ENCODE measurements around the gene SLX4IP.

The SLX4IP gene

DNA sequence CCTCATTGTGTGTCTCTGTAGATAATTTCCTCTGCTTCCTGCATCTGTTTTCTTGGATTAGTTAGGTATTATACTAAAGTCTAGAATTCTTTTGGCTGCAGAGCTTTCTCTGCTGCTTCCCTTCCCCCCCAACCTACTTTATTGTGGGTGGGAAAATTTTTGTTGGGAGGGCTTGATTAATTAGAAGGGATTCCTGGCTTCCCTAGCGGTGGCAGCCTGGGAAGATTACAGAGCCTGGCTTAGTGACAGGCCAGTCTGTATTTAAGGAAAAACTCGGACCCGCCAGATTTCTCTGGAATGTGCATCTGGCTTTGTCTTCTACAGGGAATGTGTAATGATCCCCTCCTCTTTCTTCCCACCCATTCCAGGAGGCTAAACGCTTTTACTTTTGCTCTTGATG, 31.2 kb downstream of the SLX4IP start:
- no peak for TF ChIP-seq CTCF (IDR thresholded peaks at IDR 0.05; ENCODE audit: low read depth, low read length, missing control alignments)
- DNase-seq = no peak
- Histone ChIP-seq H3K27me3 (replicated peaks) (no peaks in the 10 kb centered on the region), H3K27ac (no peak overlapping the region), H3K36me3 (replicated peaks) (no peaks in the 10 kb centered on the region), H3K4me3 (ENCODE audit: low read depth, low read length) (no peak overlapping the region)
- in situ Hi-C loops (cut with HindIII; ENCODE audit: low pct_ligation_motif_present, low sequenced_read_pairs) = no loop called here

DNA sequence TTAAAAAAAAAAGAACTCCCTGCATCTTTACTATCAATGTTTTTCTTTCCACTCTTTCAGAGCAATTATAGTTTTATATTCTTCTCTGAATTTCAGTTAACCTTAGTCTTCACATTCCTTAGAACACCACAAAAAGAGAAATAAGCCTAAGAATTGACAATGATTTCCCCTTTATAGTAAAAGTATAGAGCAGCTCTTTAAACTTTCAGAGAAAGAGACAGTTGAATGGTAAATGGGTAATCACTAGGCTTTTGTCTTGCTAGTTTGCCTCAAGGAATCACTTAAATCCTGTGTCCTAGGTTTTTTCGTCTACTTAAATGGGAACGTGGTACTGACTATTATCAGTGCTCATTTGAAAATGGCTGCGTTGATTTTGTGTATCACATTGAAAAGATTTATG, 31.8 kb downstream of the SLX4IP start:
- H3K4me3 ChIP-seq (ENCODE audit: low read depth, low read length) = no peak overlapping the region
- H3K27ac ChIP-seq = no peak overlapping the region
- in situ Hi-C loops (cut with HindIII; ENCODE audit: low pct_ligation_motif_present, low sequenced_read_pairs) = no loop called here
- DNase-seq = no peak
- no peak for TF ChIP-seq CTCF (IDR thresholded peaks at IDR 0.05; ENCODE audit: low read depth, low read length, missing control alignments)
- no peaks in the 10 kb centered on the region for H3K27me3 ChIP-seq (replicated peaks)
- no peaks in the 10 kb centered on the region for H3K36me3 ChIP-seq (replicated peaks)

- no peak for TF ChIP-seq CTCF (IDR thresholded peaks at IDR 0.05; ENCODE audit: low read depth, low read length, missing control alignments)
- in situ Hi-C loops (cut with HindIII; ENCODE audit: low pct_ligation_motif_present, low sequenced_read_pairs) = no loop called here
- Histone ChIP-seq H3K4me3 (ENCODE audit: low read depth, low read length) (no peak overlapping the region), H3K27ac (no peak overlapping the region), H3K36me3 (replicated peaks) (no peaks in the 10 kb centered on the region), H3K27me3 (replicated peaks) (no peaks in the 10 kb centered on the region)
- peak; percentile 31 for DNase-seq
Measured at GRCh38 chr20:10467681-10468339, 32.7 kb downstream of the SLX4IP start.

DNA sequence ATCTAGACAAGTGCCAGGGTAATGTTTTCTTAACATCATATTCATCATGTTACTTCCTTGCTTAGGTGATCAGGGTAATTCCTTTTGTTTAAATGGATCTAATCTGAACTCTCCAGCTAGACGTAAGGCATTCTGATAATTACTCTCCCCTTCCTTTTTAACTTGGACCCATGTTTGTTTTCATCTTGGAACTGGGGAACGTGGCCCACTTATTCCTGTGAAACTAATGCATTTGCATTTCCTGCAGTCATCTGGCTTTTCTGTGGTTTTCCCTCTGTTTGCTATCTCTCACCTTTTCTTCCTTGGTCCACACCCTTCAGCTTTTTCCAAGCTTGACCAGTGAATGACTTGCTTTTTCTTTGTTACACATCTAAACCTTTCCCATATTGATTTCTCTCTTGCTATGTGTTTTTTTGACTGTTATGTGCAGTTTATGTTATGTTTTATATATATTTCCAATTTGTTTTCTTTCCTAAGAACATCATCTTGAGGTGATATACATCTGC, 33.3 kb downstream of the SLX4IP start:
- Histone ChIP-seq H3K27ac (no peak overlapping the region), H3K36me3 (replicated peaks) (no peaks in the 10 kb centered on the region), H3K27me3 (replicated peaks) (no peaks in the 10 kb centered on the region), H3K4me3 (ENCODE audit: low read depth, low read length) (no peak overlapping the region)
- TF ChIP-seq CTCF (IDR thresholded peaks at IDR 0.05; ENCODE audit: low read depth, low read length, missing control alignments) = no peak
- in situ Hi-C loops (cut with HindIII; ENCODE audit: low pct_ligation_motif_present, low sequenced_read_pairs) = no loop called here
- no peak for DNase-seq

DNA sequence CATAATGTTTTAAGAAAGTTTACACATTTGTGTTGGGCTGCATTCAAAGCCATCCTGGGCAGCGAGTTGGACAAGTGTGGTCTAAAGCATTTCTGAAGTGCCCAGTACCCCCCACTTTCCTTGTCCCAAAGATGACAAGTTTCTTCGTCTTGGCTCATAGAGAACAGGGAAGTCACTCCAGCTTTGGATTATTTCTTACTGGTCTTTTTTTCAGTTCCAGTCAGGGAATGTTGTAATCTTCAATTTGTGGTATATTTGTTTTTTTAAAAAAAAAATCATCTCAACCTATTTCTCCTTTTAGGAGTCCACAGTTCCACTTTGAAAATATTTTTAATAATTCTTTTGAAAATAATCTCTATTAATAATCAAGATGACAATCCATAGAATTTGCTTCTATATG, 34.0 kb downstream of the SLX4IP start:
- H3K36me3 ChIP-seq (replicated peaks) = no peaks in the 10 kb centered on the region
- H3K27me3 ChIP-seq (replicated peaks) = no peaks in the 10 kb centered on the region
- no peak for TF ChIP-seq CTCF (IDR thresholded peaks at IDR 0.05; ENCODE audit: low read depth, low read length, missing control alignments)
- H3K27ac ChIP-seq = no peak overlapping the region
- DNase-seq = no peak
- in situ Hi-C loops (cut with HindIII; ENCODE audit: low pct_ligation_motif_present, low sequenced_read_pairs) = no loop called here
- H3K4me3 ChIP-seq (ENCODE audit: low read depth, low read length) = no peak overlapping the region

- Histone ChIP-seq H3K4me3 (ENCODE audit: low read depth, low read length) (no peak overlapping the region), H3K27ac (no peak overlapping the region), H3K36me3 (replicated peaks) (no peaks in the 10 kb centered on the region), H3K27me3 (replicated peaks) (no peaks in the 10 kb centered on the region)
- peak; percentile 88 for DNase-seq
- in situ Hi-C loops (cut with HindIII; ENCODE audit: low pct_ligation_motif_present, low sequenced_read_pairs) = no loop called here
- peak; percentile 71 for TF ChIP-seq CTCF (IDR thresholded peaks at IDR 0.05; ENCODE audit: low read depth, low read length, missing control alignments)
Measured at GRCh38 chr20:10469599-10469998, 34.5 kb downstream of the SLX4IP start.
